Activated T-cell treated with anti-CD3 and anti-CD28 coated beads for 48 hours (primary cell): ENCODE results near the gene BICD1.
"Not testable (repeated sequence)": the region's sequence is repeated elsewhere in the genome, so short reads cannot be mapped to it uniquely, and the experiment has no call there.

Source experiments
- DNase-seq: peaks from one replicate; pipeline ENCODE4 v3.0.0-alpha.2; 2020; ENCODE audit warnings: low read depth

Gene BICD1

GRCh38 chr12:32196250-32197198 lies 89.9 kb downstream of the BICD1 start:
- DNase-seq = no peak

GRCh38 chr12:32197421-32197820 lies 90.8 kb downstream of the BICD1 start:
- no peak for DNase-seq

- no peak for DNase-seq
Observed at GRCh38 chr12:32198555-32198954, 91.9 kb downstream of the BICD1 start.

- no peak for DNase-seq
Observed at GRCh38 chr12:32201096-32201495, 94.4 kb downstream of the BICD1 start.

GRCh38 chr12:32201976-32202375 lies 95.3 kb downstream of the BICD1 start:
- DNase-seq = no peak

GRCh38 chr12:32205731-32206130 lies 99.1 kb downstream of the BICD1 start:
- DNase-seq = no peak

- DNase-seq = no peak
Observed at GRCh38 chr12:32208355-32208754, 101.7 kb downstream of the BICD1 start.

GRCh38 chr12:32211066-32211899 lies 104.6 kb downstream of the BICD1 start:
- no peak for DNase-seq

GRCh38 chr12:32211900-32212156 lies 105.2 kb downstream of the BICD1 start:
- no peak for DNase-seq

GRCh38 chr12:32214723-32215122 lies 108.1 kb downstream of the BICD1 start:
- DNase-seq = no peak

- DNase-seq = no peak
Observed at GRCh38 chr12:32217354-32218310, 111.0 kb downstream of the BICD1 start.

- DNase-seq = no peak
Observed at GRCh38 chr12:32223941-32224340, 117.3 kb downstream of the BICD1 start.

GRCh38 chr12:32226768-32227167 lies 120.1 kb downstream of the BICD1 start:
- no peak for DNase-seq

GRCh38 chr12:32229971-32230612 lies 123.4 kb downstream of the BICD1 start:
- DNase-seq = no peak

- DNase-seq = no peak
Observed at GRCh38 chr12:32230613-32230993, 124.0 kb downstream of the BICD1 start.

- not testable (repeated sequence) for DNase-seq
Observed at GRCh38 chr12:32231361-32231760, 124.7 kb downstream of the BICD1 start.

GRCh38 chr12:32233568-32233967 lies 126.9 kb downstream of the BICD1 start:
- no peak for DNase-seq

- no peak for DNase-seq
Observed at GRCh38 chr12:32235251-32235650, 128.6 kb downstream of the BICD1 start.

- DNase-seq = no peak
Observed at GRCh38 chr12:32240162-32240561, 133.5 kb downstream of the BICD1 start.

GRCh38 chr12:32240831-32241230 lies 134.2 kb downstream of the BICD1 start:
- DNase-seq = no peak

- no peak for DNase-seq
Observed at GRCh38 chr12:32242641-32243040, 136.0 kb downstream of the BICD1 start.
